ENCODE data around the gene NDUFS6.

Gene NDUFS6

DNA sequence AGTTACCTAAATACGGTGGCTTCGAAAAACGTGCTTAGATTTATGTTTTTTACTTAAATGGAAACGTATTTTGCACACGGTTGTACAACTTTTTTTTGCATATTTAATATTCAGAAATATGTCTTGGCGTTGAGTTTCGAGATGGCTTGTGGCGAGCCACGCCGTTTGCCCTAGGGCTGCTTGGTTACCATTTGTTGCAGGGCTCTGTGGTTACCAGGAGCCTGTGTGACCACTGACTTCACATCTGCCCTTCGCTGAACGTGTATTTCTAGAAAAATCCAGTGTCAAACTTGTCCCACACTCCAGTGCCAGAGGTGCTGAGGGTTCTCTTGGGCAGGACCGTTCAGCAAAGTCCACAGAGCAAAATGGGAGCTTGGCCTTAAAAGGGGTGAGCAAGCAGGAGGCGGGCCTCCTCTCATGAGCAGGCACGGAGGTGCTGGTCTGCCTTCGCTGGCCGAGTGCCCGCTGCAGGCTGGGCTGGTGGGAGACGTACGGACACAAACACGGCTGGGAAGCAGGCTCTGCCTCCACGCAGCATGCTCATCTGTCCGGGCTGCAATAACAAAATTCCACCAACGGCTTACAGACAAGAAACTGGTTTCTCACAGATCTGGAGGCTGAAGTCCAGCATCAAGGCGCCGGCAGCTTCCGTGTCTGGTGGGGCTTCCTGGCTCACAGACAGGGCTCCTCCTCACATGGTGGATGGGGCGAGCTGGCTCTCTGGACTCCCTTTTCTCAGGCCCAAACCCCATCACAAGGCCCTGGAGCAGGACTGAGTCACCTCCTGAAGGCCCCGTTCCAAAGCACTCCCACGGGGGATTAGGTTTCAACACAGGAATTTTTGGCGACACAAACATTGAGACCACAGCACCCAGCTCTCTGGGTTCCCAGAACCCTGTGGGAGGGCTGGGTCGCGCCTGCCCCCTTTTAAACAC is 7.0 kb upstream of the NDUFS6 start:
- H3K4me2 ChIP-seq (ENCODE audit: low read length): peak overlapping the region; percentile 70
- no peak overlapping the region for H2AFZ ChIP-seq (ENCODE audit: low read length)
- no peaks in the 10 kb centered on the region for H3K9me2 ChIP-seq (ENCODE audit: low read depth, low read length)
- peak overlapping the region; percentile 90 for H3K27ac ChIP-seq (ENCODE audit: low read depth, low read length, poor library complexity, severe bottlenecking)
- H3K79me2 ChIP-seq (ENCODE audit: insufficient read depth, low read length): no peaks in the 10 kb centered on the region; the same call in 1 of the 2 replicates
- peak overlapping the region; percentile 53 for H3K4me3 ChIP-seq (ENCODE audit: low read depth, low read length, poor library complexity, severe bottlenecking)
- no peaks in the 10 kb centered on the region for H4K20me1 ChIP-seq (ENCODE audit: insufficient read depth, low read length)
- H3K4me1 ChIP-seq (ENCODE audit: insufficient read depth, low read length, severe bottlenecking): peaks cover 67% of the 10 kb centered on the region
- peak overlapping the region; percentile 60 for H3K9ac ChIP-seq (ENCODE audit: low read length)
- H3F3A ChIP-seq (ENCODE audit: insufficient read depth, low read length): no peaks in the 10 kb centered on the region
- H3K9me3 ChIP-seq (ENCODE audit: low read length): no peaks in the 10 kb centered on the region
- TF ChIP-seq, protein P1, sequence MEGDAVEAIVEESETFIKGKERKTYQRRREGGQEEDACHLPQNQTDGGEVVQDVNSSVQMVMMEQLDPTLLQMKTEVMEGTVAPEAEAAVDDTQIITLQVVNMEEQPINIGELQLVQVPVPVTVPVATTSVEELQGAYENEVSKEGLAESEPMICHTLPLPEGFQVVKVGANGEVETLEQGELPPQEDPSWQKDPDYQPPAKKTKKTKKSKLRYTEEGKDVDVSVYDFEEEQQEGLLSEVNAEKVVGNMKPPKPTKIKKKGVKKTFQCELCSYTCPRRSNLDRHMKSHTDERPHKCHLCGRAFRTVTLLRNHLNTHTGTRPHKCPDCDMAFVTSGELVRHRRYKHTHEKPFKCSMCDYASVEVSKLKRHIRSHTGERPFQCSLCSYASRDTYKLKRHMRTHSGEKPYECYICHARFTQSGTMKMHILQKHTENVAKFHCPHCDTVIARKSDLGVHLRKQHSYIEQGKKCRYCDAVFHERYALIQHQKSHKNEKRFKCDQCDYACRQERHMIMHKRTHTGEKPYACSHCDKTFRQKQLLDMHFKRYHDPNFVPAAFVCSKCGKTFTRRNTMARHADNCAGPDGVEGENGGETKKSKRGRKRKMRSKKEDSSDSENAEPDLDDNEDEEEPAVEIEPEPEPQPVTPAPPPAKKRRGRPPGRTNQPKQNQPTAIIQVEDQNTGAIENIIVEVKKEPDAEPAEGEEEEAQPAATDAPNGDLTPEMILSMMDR (IDR thresholded peaks at IDR 0.05; ENCODE audit: low read length): no peak
- TF ChIP-seq EZH2 (IDR thresholded peaks at IDR 0.05; ENCODE audit: borderline replicate concordance, low read length): no peak
- H3K36me3 ChIP-seq (ENCODE audit: insufficient read depth, low read length): peaks cover 31% of the 10 kb centered on the region
- no peaks in the 10 kb centered on the region; the same call in 1 of the 2 replicates for H3K27me3 ChIP-seq (ENCODE audit: insufficient read depth, low read length)

- H3K4me1 ChIP-seq (ENCODE audit: insufficient read depth, low read length, severe bottlenecking): peaks cover 61% of the 10 kb centered on the region
- H3K9me2 ChIP-seq (ENCODE audit: low read depth, low read length): no peaks in the 10 kb centered on the region
- H3K27me3 ChIP-seq (ENCODE audit: insufficient read depth, low read length): no peaks in the 10 kb centered on the region; the same call in 1 of the 2 replicates
- H3F3A ChIP-seq (ENCODE audit: insufficient read depth, low read length): no peaks in the 10 kb centered on the region
- H3K27ac ChIP-seq (ENCODE audit: low read depth, low read length, poor library complexity, severe bottlenecking): peak overlapping the region; percentile 90
- no peaks in the 10 kb centered on the region for H4K20me1 ChIP-seq (ENCODE audit: insufficient read depth, low read length)
- no peaks in the 10 kb centered on the region for H3K9me3 ChIP-seq (ENCODE audit: low read length)
- peaks cover 31% of the 10 kb centered on the region for H3K36me3 ChIP-seq (ENCODE audit: insufficient read depth, low read length)
- H3K4me2 ChIP-seq (ENCODE audit: low read length): peak overlapping the region; percentile 70; the same call in 1 of the 2 replicates
- H2AFZ ChIP-seq (ENCODE audit: low read length): no peak overlapping the region
- peak overlapping the region; percentile 53 for H3K4me3 ChIP-seq (ENCODE audit: low read depth, low read length, poor library complexity, severe bottlenecking)
- H3K9ac ChIP-seq (ENCODE audit: low read length): no peak overlapping the region; the same call in 1 of the 2 replicates
- no peaks in the 10 kb centered on the region; the same call in 1 of the 2 replicates for H3K79me2 ChIP-seq (ENCODE audit: insufficient read depth, low read length)
- TF ChIP-seq EZH2 (IDR thresholded peaks at IDR 0.05; ENCODE audit: borderline replicate concordance, low read length): no peak
- TF ChIP-seq, protein P1 (IDR thresholded peaks at IDR 0.05; ENCODE audit: low read length): no peak
Measured at GRCh38 chr5:1794901-1795290, 6.3 kb upstream of the NDUFS6 start.

DNA sequence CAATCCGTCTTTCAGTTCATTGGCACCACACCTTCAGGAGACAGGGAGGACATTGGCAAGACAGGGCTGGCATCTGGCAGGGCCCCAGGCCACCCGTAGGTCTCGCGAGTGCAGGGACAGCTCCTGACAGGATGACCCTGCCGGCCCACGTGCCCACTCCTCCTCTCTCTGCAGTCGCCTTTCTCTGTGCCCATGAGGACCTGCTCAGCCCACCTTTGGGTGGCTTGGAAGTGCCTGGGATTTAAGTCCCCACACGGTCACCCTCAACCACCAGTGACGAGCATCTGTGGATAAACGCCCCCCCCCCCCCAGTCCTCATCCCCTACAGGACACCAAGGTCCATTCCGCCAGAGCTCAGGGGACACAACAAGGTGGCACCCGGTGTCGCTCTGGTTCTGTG is 5.7 kb upstream of the NDUFS6 start:
- H3K4me2 ChIP-seq (ENCODE audit: low read length): peak overlapping the region; percentile 23; the same call in 1 of the 2 replicates
- H3K4me3 ChIP-seq (ENCODE audit: low read depth, low read length, poor library complexity, severe bottlenecking): no peak overlapping the region
- H3K27ac ChIP-seq (ENCODE audit: low read depth, low read length, poor library complexity, severe bottlenecking): no peak overlapping the region
- H3K27me3 ChIP-seq (ENCODE audit: insufficient read depth, low read length): no peaks in the 10 kb centered on the region; the same call in 1 of the 2 replicates
- no peaks in the 10 kb centered on the region; the same call in 1 of the 2 replicates for H3K79me2 ChIP-seq (ENCODE audit: insufficient read depth, low read length)
- peaks cover 61% of the 10 kb centered on the region for H3K4me1 ChIP-seq (ENCODE audit: insufficient read depth, low read length, severe bottlenecking)
- H3K9me2 ChIP-seq (ENCODE audit: low read depth, low read length): no peaks in the 10 kb centered on the region
- H4K20me1 ChIP-seq (ENCODE audit: insufficient read depth, low read length): no peaks in the 10 kb centered on the region
- H3K9ac ChIP-seq (ENCODE audit: low read length): no peak overlapping the region
- TF ChIP-seq, protein P1 (IDR thresholded peaks at IDR 0.05; ENCODE audit: low read length): no peak
- TF ChIP-seq EZH2 (IDR thresholded peaks at IDR 0.05; ENCODE audit: borderline replicate concordance, low read length): no peak
- peaks cover 31% of the 10 kb centered on the region for H3K36me3 ChIP-seq (ENCODE audit: insufficient read depth, low read length)
- no peaks in the 10 kb centered on the region for H3F3A ChIP-seq (ENCODE audit: insufficient read depth, low read length)
- no peak overlapping the region for H2AFZ ChIP-seq (ENCODE audit: low read length)
- no peaks in the 10 kb centered on the region for H3K9me3 ChIP-seq (ENCODE audit: low read length)
